HEK293T (cell line): ENCODE results near the gene PPP2R5C.

ENCODE experiments used
- ARNT ChIP-seq: fragments of 450-650 bp; IDR thresholded peaks from 2 replicates; pipeline ENCODE4 v1.6.1; 2017; ENCODE audit warnings: mild to moderate bottlenecking
- BHLHE40 ChIP-seq: fragments of 450-650 bp; IDR thresholded peaks from 2 replicates; pipeline ENCODE4 v1.6.1; 2016; ENCODE audit warnings: mild to moderate bottlenecking, moderate library complexity, borderline replicate concordance
- CTBP1 ChIP-seq: fragments of 450-650 bp; IDR thresholded peaks from 2 replicates; pipeline ENCODE4 v1.6.1; 2016; ENCODE audit warnings: borderline replicate concordance
- FOXK2 ChIP-seq: fragments of 450-650 bp; IDR thresholded peaks from 2 replicates; pipeline ENCODE4 v1.6.1; 2016; ENCODE audit warnings: mild to moderate bottlenecking
- FOXM1 ChIP-seq: fragments of 450-650 bp; IDR thresholded peaks from 2 replicates; pipeline ENCODE4 v1.6.1; 2017; ENCODE audit warnings: mild to moderate bottlenecking, borderline replicate concordance
- L3MBTL2 ChIP-seq: fragments of 450-650 bp; conservative IDR thresholded peaks from 2 replicates; pipeline ENCODE4 v1.6.1; 2016; ENCODE audit warnings: mild to moderate bottlenecking
- NFRKB ChIP-seq: fragments of 450-650 bp; IDR thresholded peaks from 2 replicates; pipeline ENCODE4 v1.6.1; 2016; ENCODE audit warnings: mild to moderate bottlenecking, moderate library complexity
- SP1 ChIP-seq: fragments of 450-650 bp; IDR thresholded peaks from 2 replicates; pipeline ENCODE4 v1.6.1; 2017
- SUZ12 ChIP-seq: fragments of 450-650 bp; IDR thresholded peaks from 2 replicates; pipeline ENCODE4 v1.6.1; 2016; ENCODE audit warnings: mild to moderate bottlenecking
- TARDBP ChIP-seq: fragments of 450-650 bp; IDR thresholded peaks from 2 replicates; pipeline ENCODE4 v1.6.1; 2016
- ZNF384 ChIP-seq: fragments of 450-650 bp; IDR thresholded peaks from 2 replicates; pipeline ENCODE4 v1.6.1; 2016
- TF ChIP-seq, protein P1 (sequence below): fragments of 450-650 bp; IDR thresholded peaks from 2 replicates; pipeline ENCODE4 v1.6.1; 2016

DNA sequence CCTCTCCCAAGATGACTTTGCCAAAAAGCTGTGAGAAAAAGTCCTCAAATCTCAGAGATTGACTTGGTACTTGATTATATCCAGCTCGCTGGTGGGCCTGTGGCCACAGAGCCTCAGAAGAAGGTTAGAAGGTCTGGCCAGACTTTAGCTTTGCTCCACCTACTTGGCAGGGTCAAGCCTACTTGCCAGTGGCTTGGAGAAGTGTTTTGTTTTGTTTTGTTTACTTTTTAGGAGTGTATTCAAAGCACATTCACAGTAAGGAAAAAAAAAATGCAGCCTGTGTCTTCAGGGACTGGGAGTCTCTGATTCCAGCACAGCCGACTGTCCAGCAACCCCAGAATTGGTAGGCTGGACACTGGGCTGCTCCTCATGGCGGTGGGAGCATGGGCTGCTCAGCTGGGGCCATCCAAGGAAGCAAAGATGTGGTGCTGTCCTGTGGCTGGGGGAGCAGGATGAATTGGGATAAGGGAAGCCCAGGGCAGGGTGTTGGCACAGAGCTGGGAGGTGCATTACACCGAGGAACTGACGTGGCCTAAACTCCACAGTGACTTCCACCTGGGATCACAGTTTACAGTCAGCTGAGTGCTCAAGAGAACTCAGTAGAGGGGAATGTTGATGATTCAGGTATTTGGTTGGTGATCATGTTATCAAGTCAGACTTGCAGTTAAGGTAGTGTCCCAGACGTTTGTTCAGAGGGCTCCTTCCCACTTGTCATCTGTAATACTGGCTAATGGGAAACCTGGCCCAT, 73.5 kb downstream of the PPP2R5C start:
- TF ChIP-seq FOXM1 = no peak
- no peak for TF ChIP-seq ZNF384
- TF ChIP-seq NFRKB = no peak
- no peak for TF ChIP-seq CTBP1
- no peak for TF ChIP-seq TARDBP
- no peak for TF ChIP-seq ARNT
- no peak for TF ChIP-seq FOXK2
- TF ChIP-seq SP1 = no peak
- no peak for TF ChIP-seq L3MBTL2
- TF ChIP-seq, protein P1, sequence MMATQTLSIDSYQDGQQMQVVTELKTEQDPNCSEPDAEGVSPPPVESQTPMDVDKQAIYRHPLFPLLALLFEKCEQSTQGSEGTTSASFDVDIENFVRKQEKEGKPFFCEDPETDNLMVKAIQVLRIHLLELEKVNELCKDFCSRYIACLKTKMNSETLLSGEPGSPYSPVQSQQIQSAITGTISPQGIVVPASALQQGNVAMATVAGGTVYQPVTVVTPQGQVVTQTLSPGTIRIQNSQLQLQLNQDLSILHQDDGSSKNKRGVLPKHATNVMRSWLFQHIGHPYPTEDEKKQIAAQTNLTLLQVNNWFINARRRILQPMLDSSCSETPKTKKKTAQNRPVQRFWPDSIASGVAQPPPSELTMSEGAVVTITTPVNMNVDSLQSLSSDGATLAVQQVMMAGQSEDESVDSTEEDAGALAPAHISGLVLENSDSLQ = no peak
- no peak for TF ChIP-seq SUZ12
- TF ChIP-seq BHLHE40 = no peak
